ENCODE measurements around the gene HAGH. TPM values are rescaled to one million over a fixed set of nuclear protein-coding genes. Genes with fewer than 3 reads are reported as not detected.
A peak's percentile ranks its signal among the peaks of the same experiment; 100 is the strongest.

The HAGH gene
- polyA plus RNA-seq, 2 of the 4 experiments (the other 2 are of a cell fraction) = 34.9 to 66.4 TPM

GRCh38 chr16:1874854-1875253 lies 48.2 kb upstream of the HAGH start:
- ATAC-seq (no peak), FAIRE-seq (no peak), DNase-seq (ENCODE audit: low read depth in 1 of 2, low spot score in 1 of 2) (no peak)
- Histone ChIP-seq H3K4me2 (no peak overlapping the region), H3K4me3 (no peak overlapping the region), H3K4me1 (peaks cover 27% of the 10 kb centered on the region), H3K9me3 (no peaks in the 10 kb centered on the region), H3K27ac (no peak overlapping the region)
- CTCF ChIA-PET = interaction anchor here (1.0 to 25.7 kb wide), 5 partner anchors 10 to 56 kb away, joined by 3 to 396 read pairs (median 8); no protein-coding TSS in a partner anchor
- no peak for TF ChIP-seq EP300 (IDR thresholded peaks at IDR 0.05)
- POLR2A ChIA-PET = no interaction called here
- WGBS (ENCODE audit: missing lambda C conversion rate) = 67% methylated on average over 6 of the region's 6 CpGs

GRCh38 chr16:1871974-1872635 lies 45.5 kb upstream of the HAGH start, which contains the start of gene MEIOB:
MEIOB (minus strand) TSS chr16:1872164; CDS start chr16:1868175, 3,989 bp downstream.
- DNase-seq (ENCODE audit: low read depth in 1 of 2, low spot score in 1 of 2) (peak; percentile 46 to 82), FAIRE-seq (no peak), ATAC-seq (peak; percentile 42 to 59; a peak in 5 of 6 replicates)
- Histone ChIP-seq H3K27ac (peak within 1 kb of the TSS; percentile 79 to 88), H3K4me3 (peak within 1 kb of the TSS; percentile 46), H3K4me2 (peak within 1 kb of the TSS; percentile 83), H3K4me1 (peaks cover 28% of the 10 kb centered on the region), H3K9me3 (no peaks in the 10 kb centered on the region)
- ChIA-PET CTCF (interaction anchor here (1.0 to 25.7 kb wide), 3 partner anchors 52 to 70 kb away, joined by 3 to 396 read pairs (median 8); no protein-coding TSS in a partner anchor), POLR2A (no interaction called here)
- 40% methylated on average over 39 of the region's 68 CpGs for WGBS (ENCODE audit: missing lambda C conversion rate)
- 0 out of 2 replicates have a peak, but pooled peaks have one; percentile 29 for TF ChIP-seq MAZ (IDR thresholded peaks at IDR 0.05; ENCODE audit: borderline replicate concordance, low read depth, low read length)
- no peak for TF ChIP-seq ZFP36 (IDR thresholded peaks at IDR 0.05; ENCODE audit: borderline replicate concordance, partially characterized antibody)
- TF ChIP-seq, protein P1, sequence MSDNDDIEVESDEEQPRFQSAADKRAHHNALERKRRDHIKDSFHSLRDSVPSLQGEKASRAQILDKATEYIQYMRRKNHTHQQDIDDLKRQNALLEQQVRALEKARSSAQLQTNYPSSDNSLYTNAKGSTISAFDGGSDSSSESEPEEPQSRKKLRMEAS (IDR thresholded peaks at IDR 0.05) = peak; percentile 65
- no peak for TF ChIP-seq HOXA7 (CRISPR knock-in tag; IDR thresholded peaks at IDR 0.05)
- TF ChIP-seq CHD4 (IDR thresholded peaks at IDR 0.05; ENCODE audit: borderline replicate concordance) = no peak
- TF ChIP-seq, protein P2, sequence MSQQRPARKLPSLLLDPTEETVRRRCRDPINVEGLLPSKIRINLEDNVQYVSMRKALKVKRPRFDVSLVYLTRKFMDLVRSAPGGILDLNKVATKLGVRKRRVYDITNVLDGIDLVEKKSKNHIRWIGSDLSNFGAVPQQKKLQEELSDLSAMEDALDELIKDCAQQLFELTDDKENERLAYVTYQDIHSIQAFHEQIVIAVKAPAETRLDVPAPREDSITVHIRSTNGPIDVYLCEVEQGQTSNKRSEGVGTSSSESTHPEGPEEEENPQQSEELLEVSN (IDR thresholded peaks at IDR 0.05; ENCODE audit: borderline replicate concordance, low read depth) = peak; percentile 42; the same call in 1 of the 2 replicates
- no peak for TF ChIP-seq JUN (IDR thresholded peaks at IDR 0.05)
- TF ChIP-seq ZC3H11A (IDR thresholded peaks at IDR 0.05) = no peak
- TF ChIP-seq KDM5A (IDR thresholded peaks at IDR 0.05) = no peak
- no peak; the same call in 1 of the 2 replicates for TF ChIP-seq PHF8 (IDR thresholded peaks at IDR 0.05; ENCODE audit: borderline replicate concordance, low read depth)
- TF ChIP-seq HOXB13 (CRISPR knock-in tag; IDR thresholded peaks at IDR 0.05; ENCODE audit: low read depth) = no peak
- no peak for TF ChIP-seq RCOR1 (IDR thresholded peaks at IDR 0.05; ENCODE audit: low read depth, low read length)
- no peak for TF ChIP-seq NPAS2 (CRISPR knock-in tag; IDR thresholded peaks at IDR 0.05; ENCODE audit: borderline replicate concordance)
- no peak for TF ChIP-seq USF2 (IDR thresholded peaks at IDR 0.05)
- no peak for TF ChIP-seq SREBF2 (IDR thresholded peaks at IDR 0.05)
- no peak for TF ChIP-seq FOSB (CRISPR knock-in tag; IDR thresholded peaks at IDR 0.05)
- TF ChIP-seq CBX2 (IDR thresholded peaks at IDR 0.05; ENCODE audit: borderline replicate concordance, low read depth) = no peak
- TF ChIP-seq BHLHE40 (IDR thresholded peaks at IDR 0.05; ENCODE audit: low read depth, low read length) = no peak
- TF ChIP-seq HMGXB4 (CRISPR knock-in tag; IDR thresholded peaks at IDR 0.05; ENCODE audit: borderline replicate concordance) = no peak
- no peak for TF ChIP-seq ZSCAN20 (CRISPR knock-in tag; IDR thresholded peaks at IDR 0.05)
- no peak for TF ChIP-seq SMC3 (IDR thresholded peaks at IDR 0.05)
- TF ChIP-seq KDM1A (IDR thresholded peaks at IDR 0.05; ENCODE audit: low read depth) = no peak
